GM11168 (cell line): ENCODE data around the gene NLRP9.

ENCODE experiments used
- in situ Hi-C: fragments of 300-500 bp; cut with MboI; formaldehyde crosslinking; loops from one replicate; pipeline ENCODE4 v1.12.0; 2022; ENCODE audit warnings: low sequenced_read_pairs; ENCODE audit not compliant: unreplicated experiment

Gene NLRP9

GRCh38 chr19:55659822-55660221, 78.4 kb downstream of the NLRP9 start:
- in situ Hi-C loops, result no loop called here

GRCh38 chr19:55658846-55659459, 79.2 kb downstream of the NLRP9 start:
- in situ Hi-C loops, result no loop called here
